Fibroblast of lung (primary cell): ENCODE measurements around the gene FAM161B. TPM values are rescaled to one million over a fixed set of nuclear protein-coding genes. Genes with fewer than 3 reads are reported as not detected.

ENCODE experiments used
- DNase-seq, 2 donors: peaks; one replicate each; pipeline versions ENCODE4 v3.0.0 to v3.0.0-alpha.2; 2010; ENCODE audit warnings: low read depth in 2 of 2
- H2AFZ ChIP-seq: 2 replicates; pipeline ENCODE4 v1.5.1; 2012; ENCODE audit warnings: low read length, control low read depth, inconsistent platforms
- H3K27ac ChIP-seq: 2 replicates; pipeline ENCODE4 v1.5.1; 2011; ENCODE audit warnings: low read length, control low read depth; ENCODE audit not compliant: insufficient read depth
- H3K27me3 ChIP-seq: 2 replicates; pipeline ENCODE4 v1.5.1; 2011; ENCODE audit warnings: mild to moderate bottlenecking, low read length; ENCODE audit not compliant: control insufficient read depth, insufficient read depth
- H3K36me3 ChIP-seq: 2 replicates; pipeline ENCODE4 v1.5.1; 2011; ENCODE audit warnings: low read length; ENCODE audit not compliant: control insufficient read depth, insufficient read depth
- H3K4me1 ChIP-seq: 2 replicates; pipeline ENCODE4 v1.5.1; 2011; ENCODE audit warnings: low read length; ENCODE audit not compliant: control insufficient read depth, insufficient read depth; ENCODE audit errors: extremely low read depth
- H3K4me2 ChIP-seq: 2 replicates; pipeline ENCODE4 v1.5.1; 2011; ENCODE audit warnings: low read length, control low read depth; ENCODE audit not compliant: insufficient read depth; ENCODE audit errors: extremely low read depth
- H3K4me3 ChIP-seq, 4 experiments: fragments of 200-600 bp in 1 of 4; sonication (generic) in 1 of 4; replicated peaks in 1 of 4; 2 replicates each; pipeline ENCODE4 v1.5.1; 2011 to 2016; ENCODE audit warnings: low read length in 4 of 4, low read depth in 3 of 4, mild to moderate bottlenecking in 3 of 4, control low read depth in 2 of 4, inconsistent platforms in 1 of 4, mixed read lengths in 1 of 4; ENCODE audit not compliant: insufficient read depth in 1 of 4; ENCODE audit errors: control extremely low read depth in 1 of 4
- H3K79me2 ChIP-seq: 2 replicates; pipeline ENCODE4 v1.5.1; 2012; ENCODE audit warnings: mild to moderate bottlenecking, low read length, inconsistent platforms; ENCODE audit not compliant: control insufficient read depth, insufficient read depth
- H3K9ac ChIP-seq: 2 replicates; pipeline ENCODE4 v1.5.1; 2011; ENCODE audit warnings: mild to moderate bottlenecking, low read length, control low read depth; ENCODE audit not compliant: insufficient read depth
- H3K9me3 ChIP-seq: 2 replicates; pipeline ENCODE4 v1.5.1; 2012; ENCODE audit warnings: low read depth, low read length; ENCODE audit not compliant: control insufficient read depth, insufficient read depth
- H4K20me1 ChIP-seq: 2 replicates; pipeline ENCODE4 v1.5.1; 2011; ENCODE audit warnings: low read length; ENCODE audit not compliant: control insufficient read depth, insufficient read depth; ENCODE audit errors: extremely low read depth
- EZH2 ChIP-seq: IDR thresholded peaks from 2 replicates; pipeline ENCODE4 v1.5.1; 2012; ENCODE audit warnings: low read length, control low read depth, mild to moderate bottlenecking; ENCODE audit errors: missing control alignments
- polyA plus RNA-seq, 2 donors: library from polyadenylated mRNA; depleted of rRNA in 1 of 2; stranded (reverse) in 1 of 2; unstranded in 1 of 2; fragments of >200 nt; gene quantifications; 2 replicates each; pipeline ENCODE4 v1.2.1, GENCODE V29; 2011 to 2012; ENCODE audit warnings: missing spikeins in 1 of 2
- total RNA-seq: library from RNA; depleted of rRNA; stranded (reverse); fragments of >200 nt; gene quantifications from 2 replicates; pipeline ENCODE4 v1.2.1, GENCODE V29; 2014
- TF ChIP-seq, protein P1 (sequence below), 2 donors: IDR thresholded peaks in 1 of 2; conservative IDR thresholded peaks in 1 of 2; 1 replicate in 1 of 2; 2 replicates in 1 of 2; pipeline ENCODE4 v1.5.1; 2011 to 2012; ENCODE audit warnings: low read length in 2 of 2, control low read depth in 1 of 2, inconsistent platforms in 1 of 2, low read depth in 1 of 2, mild to moderate bottlenecking in 1 of 2

Gene FAM161B
- total and polyA plus RNA-seq, 2 donors (not counting 1 experiment from before 2014, with no cell fraction given): 3.7 to 5.3 TPM

- Histone ChIP-seq H4K20me1 (no peaks in the 10 kb centered on the region), H3K79me2 (no peaks in the 10 kb centered on the region), H3K27ac (no peak overlapping the region), H3K9ac (no peak overlapping the region), H3K27me3 (no peaks in the 10 kb centered on the region), H3K4me2 (no peak overlapping the region), H3K4me3 (no peak overlapping the region), H3K9me3 (no peaks in the 10 kb centered on the region), H3K36me3 (no peaks in the 10 kb centered on the region), H3K4me1 (no peaks in the 10 kb centered on the region), H2AFZ (no peak overlapping the region)
- DNase-seq: no peak
- no peak for TF ChIP-seq EZH2
- TF ChIP-seq, protein P1, sequence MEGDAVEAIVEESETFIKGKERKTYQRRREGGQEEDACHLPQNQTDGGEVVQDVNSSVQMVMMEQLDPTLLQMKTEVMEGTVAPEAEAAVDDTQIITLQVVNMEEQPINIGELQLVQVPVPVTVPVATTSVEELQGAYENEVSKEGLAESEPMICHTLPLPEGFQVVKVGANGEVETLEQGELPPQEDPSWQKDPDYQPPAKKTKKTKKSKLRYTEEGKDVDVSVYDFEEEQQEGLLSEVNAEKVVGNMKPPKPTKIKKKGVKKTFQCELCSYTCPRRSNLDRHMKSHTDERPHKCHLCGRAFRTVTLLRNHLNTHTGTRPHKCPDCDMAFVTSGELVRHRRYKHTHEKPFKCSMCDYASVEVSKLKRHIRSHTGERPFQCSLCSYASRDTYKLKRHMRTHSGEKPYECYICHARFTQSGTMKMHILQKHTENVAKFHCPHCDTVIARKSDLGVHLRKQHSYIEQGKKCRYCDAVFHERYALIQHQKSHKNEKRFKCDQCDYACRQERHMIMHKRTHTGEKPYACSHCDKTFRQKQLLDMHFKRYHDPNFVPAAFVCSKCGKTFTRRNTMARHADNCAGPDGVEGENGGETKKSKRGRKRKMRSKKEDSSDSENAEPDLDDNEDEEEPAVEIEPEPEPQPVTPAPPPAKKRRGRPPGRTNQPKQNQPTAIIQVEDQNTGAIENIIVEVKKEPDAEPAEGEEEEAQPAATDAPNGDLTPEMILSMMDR (conservative IDR thresholded peaks at IDR 0.05 in 1 of 2, IDR thresholded peaks at IDR 0.05 in 1 of 2; ENCODE audit: low read depth in 1 of 2, low read length in 2 of 2): no peak
Measured at GRCh38 chr14:73997944-73998447, 48.1 kb upstream of the FAM161B start.

- no peaks in the 10 kb centered on the region for H4K20me1 ChIP-seq
- TF ChIP-seq EZH2: no peak
- TF ChIP-seq, protein P1 (conservative IDR thresholded peaks at IDR 0.05 in 1 of 2, IDR thresholded peaks at IDR 0.05 in 1 of 2; ENCODE audit: low read depth in 1 of 2, low read length in 2 of 2): no peak
- H3K4me3 ChIP-seq: no peak overlapping the region
- no peaks in the 10 kb centered on the region for H3K9me3 ChIP-seq
- H3K4me1 ChIP-seq: no peaks in the 10 kb centered on the region
- no peak for DNase-seq
- no peak overlapping the region for H3K9ac ChIP-seq
- H3K4me2 ChIP-seq: no peak overlapping the region
- H3K27ac ChIP-seq: no peak overlapping the region
- no peaks in the 10 kb centered on the region for H3K36me3 ChIP-seq
- no peaks in the 10 kb centered on the region for H3K79me2 ChIP-seq
- no peaks in the 10 kb centered on the region for H3K27me3 ChIP-seq
- H2AFZ ChIP-seq: no peak overlapping the region
Measured at GRCh38 chr14:73997108-73997943, 47.4 kb upstream of the FAM161B start.

GRCh38 chr14:73996731-73997107 is 46.8 kb upstream of the FAM161B start:
- no peak for DNase-seq
- H3K27ac ChIP-seq: no peak overlapping the region
- H3K79me2 ChIP-seq: no peaks in the 10 kb centered on the region
- H3K9ac ChIP-seq: no peak overlapping the region
- no peak overlapping the region for H3K4me3 ChIP-seq
- H3K4me1 ChIP-seq: no peaks in the 10 kb centered on the region
- no peaks in the 10 kb centered on the region for H4K20me1 ChIP-seq
- H3K4me2 ChIP-seq: no peak overlapping the region
- H3K36me3 ChIP-seq: no peaks in the 10 kb centered on the region
- no peaks in the 10 kb centered on the region for H3K27me3 ChIP-seq
- no peaks in the 10 kb centered on the region for H3K9me3 ChIP-seq
- H2AFZ ChIP-seq: no peak overlapping the region
- TF ChIP-seq, protein P1 (conservative IDR thresholded peaks at IDR 0.05 in 1 of 2, IDR thresholded peaks at IDR 0.05 in 1 of 2; ENCODE audit: low read depth in 1 of 2, low read length in 2 of 2): no peak
- no peak for TF ChIP-seq EZH2
